Activated T-cell treated with anti-CD3 and anti-CD28 coated beads, Interleukin-2, amount 50 U/mL, for 1 hour (primary cell): ENCODE measurements around the gene EXOC5.

Source experiments
- DNase-seq: peaks from one replicate; pipeline ENCODE4 v3.0.0-alpha.2; 2020

Gene EXOC5

GRCh38 chr14:57161583-57162234 lies 107.0 kb downstream of the EXOC5 start:
- DNase-seq, result no peak

GRCh38 chr14:57160333-57160732 lies 108.4 kb downstream of the EXOC5 start:
- no peak for DNase-seq

GRCh38 chr14:57153286-57153685 lies 115.4 kb downstream of the EXOC5 start:
- no peak for DNase-seq
